Effector memory CD8-positive, alpha-beta T cell (primary cell): ENCODE results near the gene TSFM.

Source experiments
- ATAC-seq: fragments of 150-1000 bp; cut with Tn5 transposase; replicated peaks from 2 replicates; pipeline ENCODE4 v1.10.0; 2021; ENCODE audit warnings: mild to moderate bottlenecking, moderate library complexity
- DNase-seq, 3 experiments: peaks; one replicate each; pipeline ENCODE4 v3.0.0; 2021
- H3K27ac Mint-ChIP-seq, 2 donors: one replicate each; pipeline ENCODE4 v1.8.0; 2022; ENCODE audit warnings: mild to moderate bottlenecking in 2 of 2, mixed read lengths in 2 of 2, moderate library complexity in 2 of 2
- H3K27me3 Mint-ChIP-seq, 2 donors: one replicate each; pipeline ENCODE4 v1.8.0; 2022; ENCODE audit warnings: mixed read lengths in 2 of 2
- H3K36me3 Mint-ChIP-seq: one replicate; pipeline ENCODE4 v1.8.0; 2022; ENCODE audit warnings: mild to moderate bottlenecking, moderate library complexity, mixed read lengths; ENCODE audit not compliant: insufficient read depth
- H3K4me1 Mint-ChIP-seq, 2 donors: one replicate each; pipeline ENCODE4 v1.8.0; 2022; ENCODE audit warnings: low read depth in 2 of 2, mixed read lengths in 2 of 2
- H3K4me3 Mint-ChIP-seq, 2 donors: one replicate each; pipeline ENCODE4 v1.8.0; 2022; ENCODE audit warnings: mild to moderate bottlenecking in 2 of 2, mixed read lengths in 2 of 2, moderate library complexity in 2 of 2
- H3K9me3 Mint-ChIP-seq, 2 donors: one replicate each; pipeline ENCODE4 v1.8.0; 2022; ENCODE audit warnings: mixed read lengths in 2 of 2
- total RNA-seq, 9 experiments: gene quantifications; one replicate each; lab custom pipeline; 2026; lab: John Stamatoyannopoulos, UW

TSFM gene
- 0 to 2.8 (median 1.4) reads per million in 9 experiments for total RNA-seq

DNA sequence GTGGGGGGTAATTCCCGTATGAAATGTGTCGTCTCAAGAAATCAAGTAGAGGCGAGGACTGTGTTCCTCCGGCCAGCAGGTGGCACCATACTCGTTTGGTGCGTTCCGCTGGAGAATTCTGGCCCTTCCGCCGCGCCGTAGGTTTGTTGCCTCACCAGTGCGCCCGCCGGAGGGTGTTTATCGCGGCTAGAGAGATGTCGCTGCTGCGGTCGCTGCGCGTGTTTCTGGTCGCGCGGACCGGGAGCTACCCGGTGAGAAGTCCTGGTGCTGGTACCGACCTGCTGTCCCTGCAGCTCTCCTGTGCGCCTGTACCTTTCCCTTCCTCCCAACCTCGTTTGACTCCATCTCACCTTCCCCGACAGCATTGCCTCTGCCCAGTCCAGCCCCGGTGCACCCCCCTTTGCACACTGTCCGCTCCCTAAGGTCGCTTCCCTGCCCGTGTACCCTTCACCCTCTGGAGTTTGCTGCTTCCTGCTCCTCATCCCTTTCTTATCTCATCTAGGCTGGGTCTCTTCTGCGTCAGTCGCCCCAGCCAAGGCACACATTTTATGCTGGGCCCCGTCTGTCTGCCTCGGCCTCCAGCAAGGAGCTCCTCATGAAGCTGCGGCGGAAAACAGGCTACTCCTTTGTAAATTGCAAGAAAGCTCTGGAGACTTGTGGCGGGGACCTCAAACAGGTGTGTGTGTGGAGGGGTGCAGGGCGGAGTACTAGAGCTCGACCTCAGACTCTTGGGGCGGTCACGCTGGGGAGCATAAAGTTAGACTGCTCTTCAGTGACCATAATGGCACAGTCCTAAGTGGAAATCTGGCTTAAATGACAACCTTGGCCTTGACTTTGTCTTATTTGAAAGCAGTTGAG lies at the start of gene TSFM:
Gene TSFM (plus strand): TSS at position 180 of the 858 bp plus-strand sequence. CDS start 15 bp downstream, at position 195.
- Mint-ChIP-seq H3K4me3 (peak within 1 kb of the TSS; percentile 100), H3K9me3 (no peaks in the 10 kb centered on the region), H3K36me3 (peaks cover 45% of the 10 kb centered on the region), H3K27ac (peak within 1 kb of the TSS; percentile 99), H3K4me1 (peaks cover 32 to 35% of the 10 kb centered on the region in 2 donors), H3K27me3 (no peaks in the 10 kb centered on the region)
- DNase-seq, result peak; percentile 95 to 97 (median 96)
- peak; percentile 85 for ATAC-seq

- H3K4me1 Mint-ChIP-seq, result peaks cover 16 to 20% of the 10 kb centered on the region in 2 donors
- H3K27me3 Mint-ChIP-seq, result no peaks in the 10 kb centered on the region
- ATAC-seq (no peak), DNase-seq (no peak)
- no peaks in the 10 kb centered on the region for H3K9me3 Mint-ChIP-seq
- peaks cover 68% of the 10 kb centered on the region for H3K36me3 Mint-ChIP-seq
- H3K27ac Mint-ChIP-seq, result peak overlapping the region in 1 of 2 donors; percentile 75
- no peak overlapping the region for H3K4me3 Mint-ChIP-seq
Measured at GRCh38 chr12:57733928-57734327, 48.7 kb upstream of the TSFM start.

DNA sequence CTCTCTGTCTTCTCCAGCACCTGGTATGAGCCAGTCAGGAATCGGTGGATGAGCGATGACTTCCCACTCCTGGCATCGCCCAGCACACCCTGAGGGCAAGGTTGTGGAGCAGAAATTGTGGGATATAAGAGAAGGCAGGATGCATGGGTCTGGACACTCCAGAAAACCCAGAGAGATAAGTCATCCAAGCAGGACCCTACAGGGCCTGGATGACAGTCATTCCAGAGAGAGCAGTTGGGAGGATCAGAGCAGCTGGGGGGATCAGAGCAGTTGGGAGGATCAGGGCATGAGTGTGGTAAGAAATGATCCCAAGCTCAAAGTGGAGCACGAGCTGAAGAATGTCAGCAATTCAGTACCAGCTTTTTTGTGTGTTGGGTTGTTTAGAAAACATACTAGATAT lies 48.0 kb upstream of the TSFM start:
- H3K27ac Mint-ChIP-seq, result peak overlapping the region; percentile 75 to 90
- ATAC-seq (no peak), DNase-seq (no peak)
- H3K4me3 Mint-ChIP-seq, result peak overlapping the region in 1 of 2 donors; percentile 9
- H3K9me3 Mint-ChIP-seq, result no peaks in the 10 kb centered on the region
- H3K27me3 Mint-ChIP-seq, result no peaks in the 10 kb centered on the region
- peaks cover 69% of the 10 kb centered on the region for H3K36me3 Mint-ChIP-seq
- peaks cover 22 to 26% of the 10 kb centered on the region in 2 donors for H3K4me1 Mint-ChIP-seq

DNA sequence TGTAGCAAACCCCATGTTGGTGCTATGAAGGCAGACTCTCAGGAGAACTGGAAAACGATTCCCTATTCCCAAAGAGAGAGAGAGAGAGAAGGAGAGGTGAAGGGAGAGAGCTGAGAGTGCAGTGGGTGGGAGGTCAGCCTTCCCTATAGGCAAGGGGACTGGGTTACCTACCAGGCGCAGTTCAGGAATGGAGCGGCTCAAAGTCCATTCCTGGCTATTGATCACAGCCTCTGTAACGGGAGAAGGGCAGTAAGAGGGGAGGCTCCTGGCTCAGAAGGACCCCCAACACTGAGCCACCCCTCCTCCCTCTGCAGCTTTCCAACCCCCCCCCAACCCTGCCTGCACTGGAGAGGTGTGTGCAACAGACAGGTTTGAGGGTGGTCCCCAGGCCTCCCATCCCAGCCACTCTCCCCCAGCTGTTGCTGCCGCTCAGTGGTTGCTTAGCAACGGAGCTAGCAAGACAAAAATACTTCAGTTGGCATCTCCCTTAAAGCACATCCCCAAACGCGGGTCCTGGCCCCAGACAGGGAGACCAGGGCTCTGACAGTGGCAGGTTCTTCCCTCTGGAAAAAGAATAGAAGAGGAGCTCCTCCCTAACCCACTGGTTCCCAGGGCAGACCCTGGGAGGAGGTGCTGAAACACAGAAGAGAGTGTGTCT lies 47.3 kb upstream of the TSFM start:
- no peak overlapping the region for H3K4me3 Mint-ChIP-seq
- DNase-seq, result no peak
- H3K27me3 Mint-ChIP-seq, result no peaks in the 10 kb centered on the region
- H3K27ac Mint-ChIP-seq, result peak overlapping the region; percentile 75 to 90
- peaks cover 25 to 30% of the 10 kb centered on the region in 2 donors for H3K4me1 Mint-ChIP-seq
- H3K36me3 Mint-ChIP-seq, result peaks cover 69% of the 10 kb centered on the region
- no peak for ATAC-seq
- H3K9me3 Mint-ChIP-seq, result no peaks in the 10 kb centered on the region

GRCh38 chr12:57735952-57736740 lies 46.4 kb upstream of the TSFM start:
- Mint-ChIP-seq H3K9me3 (no peaks in the 10 kb centered on the region), H3K4me3 (no peak overlapping the region), H3K27me3 (no peaks in the 10 kb centered on the region), H3K4me1 (peaks cover 32 to 38% of the 10 kb centered on the region in 2 donors), H3K27ac (peak overlapping the region; percentile 85 to 90), H3K36me3 (peaks cover 69% of the 10 kb centered on the region)
- DNase-seq (no peak), ATAC-seq (no peak)

DNA sequence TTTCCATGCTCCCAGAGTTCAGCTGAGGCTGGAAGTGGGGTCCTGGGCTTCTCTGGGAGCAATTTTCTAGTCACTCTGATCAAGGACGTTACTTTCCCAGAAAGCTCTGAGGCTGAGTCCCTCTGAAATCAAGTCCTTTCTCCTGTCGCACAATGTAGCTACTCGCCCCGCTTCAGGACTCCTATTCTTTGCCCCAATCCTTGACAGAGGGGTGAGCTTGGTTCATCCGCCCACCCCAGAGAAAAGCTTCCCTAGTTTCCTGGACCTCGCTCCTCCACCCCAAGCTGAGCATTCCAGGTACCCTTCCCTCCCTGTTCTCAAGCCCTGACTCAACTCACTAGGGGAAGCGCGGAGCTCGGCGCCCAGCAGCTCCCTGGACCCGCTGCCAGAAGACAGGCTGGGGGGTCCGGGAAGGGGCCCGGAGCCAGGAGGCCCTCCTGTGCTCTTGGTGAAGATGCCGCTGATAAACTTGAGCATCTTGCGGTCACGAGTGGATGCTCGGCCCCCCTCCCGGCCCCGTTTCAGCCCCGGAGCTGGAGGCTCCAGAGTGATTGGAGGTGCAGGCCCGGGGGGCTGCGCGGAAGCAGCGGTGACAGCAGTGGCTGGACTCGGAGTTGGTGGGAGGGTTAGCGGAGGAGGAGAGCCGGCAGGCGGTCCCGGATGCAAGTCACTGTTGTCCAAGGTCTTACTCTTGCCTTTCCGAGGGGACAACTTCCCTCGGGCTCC lies 45.7 kb upstream of the TSFM start:
- Mint-ChIP-seq H3K4me1 (peaks cover 39 to 43% of the 10 kb centered on the region in 2 donors), H3K27ac (peak overlapping the region; percentile 85 to 86), H3K36me3 (peaks cover 69% of the 10 kb centered on the region)

GRCh38 chr12:57737467-57738460 lies 44.8 kb upstream of the TSFM start:
- Mint-ChIP-seq H3K4me1 (peaks cover 42 to 50% of the 10 kb centered on the region in 2 donors), H3K9me3 (no peaks in the 10 kb centered on the region), H3K27ac (no peak overlapping the region), H3K4me3 (no peak overlapping the region), H3K36me3 (peaks cover 64% of the 10 kb centered on the region), H3K27me3 (no peaks in the 10 kb centered on the region)
- ATAC-seq, result no peak
- DNase-seq, result no peak

More for the DNA sequence above, 45.7 kb upstream of the TSFM start:
- Mint-ChIP-seq H3K4me3 (no peak overlapping the region), H3K9me3 (no peaks in the 10 kb centered on the region), H3K27me3 (no peaks in the 10 kb centered on the region)
- no peak for ATAC-seq
- no peak for DNase-seq

GRCh38 chr12:57738661-57739237 lies 43.8 kb upstream of the TSFM start, which contains the start of gene AGAP2:
AGAP2 (minus strand) TSS chr12:57738742; CDS start chr12:57738246, 496 bp downstream.
- peaks cover 57% of the 10 kb centered on the region for H3K36me3 Mint-ChIP-seq
- H3K27me3 Mint-ChIP-seq, result no peaks in the 10 kb centered on the region
- H3K4me3 Mint-ChIP-seq, result peak within 1 kb of the TSS; percentile 74 to 84
- ATAC-seq (no peak), DNase-seq (no peak)
- H3K4me1 Mint-ChIP-seq, result peaks cover 42 to 50% of the 10 kb centered on the region in 2 donors
- no peaks in the 10 kb centered on the region for H3K9me3 Mint-ChIP-seq
- H3K27ac Mint-ChIP-seq, result peak within 1 kb of the TSS; percentile 92 to 97

DNA sequence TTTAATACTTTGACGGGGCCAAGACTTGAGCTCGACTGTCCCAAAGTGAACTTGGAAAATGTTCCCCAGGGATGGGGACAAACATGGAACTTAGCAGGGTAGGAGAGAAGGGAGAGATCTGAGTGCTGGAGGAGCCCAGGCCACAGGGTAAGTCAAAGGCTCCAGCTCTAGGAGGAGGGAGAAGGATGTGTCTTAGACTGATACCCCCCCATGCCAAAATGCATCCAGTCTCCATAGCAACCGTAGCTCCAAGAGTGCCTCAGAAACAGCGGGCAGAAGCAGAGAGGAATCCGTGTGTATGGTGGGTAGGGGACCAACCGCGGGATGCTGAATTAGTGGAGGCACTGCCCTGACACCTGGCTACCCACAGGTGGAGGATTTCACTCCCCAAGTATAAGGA lies 43.2 kb upstream of the TSFM start:
- no peaks in the 10 kb centered on the region for H3K9me3 Mint-ChIP-seq
- peaks cover 57% of the 10 kb centered on the region for H3K36me3 Mint-ChIP-seq
- H3K27me3 Mint-ChIP-seq, result no peaks in the 10 kb centered on the region
- no peak for DNase-seq
- peak overlapping the region; percentile 92 to 97 for H3K27ac Mint-ChIP-seq
- H3K4me1 Mint-ChIP-seq, result peaks cover 46 to 52% of the 10 kb centered on the region in 2 donors
- peak overlapping the region; percentile 74 to 84 for H3K4me3 Mint-ChIP-seq
- no peak for ATAC-seq

GRCh38 chr12:57739914-57740538 lies 42.6 kb upstream of the TSFM start:
- Mint-ChIP-seq H3K9me3 (no peaks in the 10 kb centered on the region), H3K36me3 (peaks cover 58% of the 10 kb centered on the region), H3K27me3 (no peaks in the 10 kb centered on the region), H3K4me3 (peak overlapping the region; percentile 84 to 88), H3K27ac (peak overlapping the region; percentile 97), H3K4me1 (peaks cover 45 to 52% of the 10 kb centered on the region in 2 donors)
- no peak for ATAC-seq
- DNase-seq, result no peak
